ENCODE data around the gene PTGES.
A peak's percentile ranks its signal among the peaks of the same experiment; 100 is the strongest.

PTGES gene

GRCh38 chr9:129716091-129716490, 36.8 kb downstream of the PTGES start:
- DNase-seq = no peak

GRCh38 chr9:129714511-129715061, 38.3 kb downstream of the PTGES start:
- DNase-seq = no peak

- no peak for DNase-seq
Observed at GRCh38 chr9:129713402-129713679, 39.5 kb downstream of the PTGES start.

GRCh38 chr9:129712634-129713401, 40.0 kb downstream of the PTGES start:
- DNase-seq = no peak

GRCh38 chr9:129710169-129710453, 42.7 kb downstream of the PTGES start:
- DNase-seq = no peak

- no peak for DNase-seq
Observed at GRCh38 chr9:129709438-129710168, 43.2 kb downstream of the PTGES start.

GRCh38 chr9:129708793-129709192, 44.0 kb downstream of the PTGES start:
- DNase-seq = no peak

GRCh38 chr9:129704807-129705206, 48.0 kb downstream of the PTGES start:
- DNase-seq = no peak

GRCh38 chr9:129703667-129704355, 49.0 kb downstream of the PTGES start:
- DNase-seq = no peak

- DNase-seq = peak; percentile 48
Observed at GRCh38 chr9:129702589-129703520, 50.0 kb downstream of the PTGES start.

GRCh38 chr9:129701549-129701948, 51.3 kb downstream of the PTGES start:
- no peak for DNase-seq

- no peak for DNase-seq
Observed at GRCh38 chr9:129701054-129701453, 51.8 kb downstream of the PTGES start.

- DNase-seq = no peak
Observed at GRCh38 chr9:129698254-129698757, 54.5 kb downstream of the PTGES start.

- DNase-seq = no peak
Observed at GRCh38 chr9:129697656-129698253, 55.1 kb downstream of the PTGES start.

GRCh38 chr9:129696944-129697655, 55.7 kb downstream of the PTGES start:
- DNase-seq = peak; percentile 77

- no peak for DNase-seq
Observed at GRCh38 chr9:129695870-129696269, 57.0 kb downstream of the PTGES start.

GRCh38 chr9:129694243-129694646, 58.6 kb downstream of the PTGES start:
- no peak for DNase-seq

- no peak for DNase-seq
Observed at GRCh38 chr9:129693741-129694140, 59.1 kb downstream of the PTGES start.

GRCh38 chr9:129692534-129692933, 60.3 kb downstream of the PTGES start:
- DNase-seq = no peak

All from NCI-H69 (cell line).